ENCODE results near the gene GABPB1. TPM values are rescaled to one million over a fixed set of nuclear protein-coding genes. Genes with fewer than 3 reads are reported as not detected.

The GABPB1 gene
- total RNA-seq, 1 experiment from 2014 or later: 45.0 TPM

- no peaks in the 10 kb centered on the region for H3K79me1 ChIP-seq (ENCODE audit: insufficient read depth, low read depth, low read length, poor library complexity, severe bottlenecking)
- H4K91ac ChIP-seq (ENCODE audit: insufficient read length, low read depth, low read length): no peak overlapping the region
- H3K27me3 ChIP-seq (ENCODE audit: insufficient read depth, low read length): no peaks in the 10 kb centered on the region
- H3K9me3 ChIP-seq (ENCODE audit: control insufficient read depth, low read depth, low read length): no peaks in the 10 kb centered on the region
- H3K27ac ChIP-seq (ENCODE audit: insufficient read length, low read depth, low read length): no peak overlapping the region
- no peak overlapping the region for H3K4me2 ChIP-seq (ENCODE audit: insufficient read depth, insufficient read length, low read length)
- H2AK5ac ChIP-seq (ENCODE audit: insufficient read length, low read length): no peak overlapping the region
- H3K56ac ChIP-seq (ENCODE audit: insufficient read length, low read depth, low read length): no peak overlapping the region
- H3K4me3 Mint-ChIP-seq: no peak overlapping the region
- H2BK120ac ChIP-seq (ENCODE audit: low read depth, low read length, poor library complexity, severe bottlenecking): no peak overlapping the region
- H3K36me3 Mint-ChIP-seq (ENCODE audit: insufficient read depth in 1 of 3, low read depth in 3 of 3): no peaks in the 10 kb centered on the region
- no peak overlapping the region for H2BK5ac ChIP-seq (ENCODE audit: insufficient read length, low read length)
- no peaks in the 10 kb centered on the region for H3K79me2 ChIP-seq (ENCODE audit: insufficient read depth, low read length)
- H3K9me3 Mint-ChIP-seq: no peaks in the 10 kb centered on the region
- H3K18ac ChIP-seq (ENCODE audit: insufficient read length, low read depth, low read length): no peak overlapping the region
- H2BK15ac ChIP-seq (ENCODE audit: low read depth, low read length): no peak overlapping the region
- no peak overlapping the region for H3T11ph ChIP-seq (ENCODE audit: low read length)
- no CpG with 5 or more reads among the region's 2 CpGs for WGBS (ENCODE audit: extremely low coverage, insufficient read length, low lambda C conversion rate)
- no peak overlapping the region for H4K5ac ChIP-seq (ENCODE audit: insufficient read length, low read depth, low read length)
- no peak for DNase-seq
- no peaks in the 10 kb centered on the region for H3K4me1 ChIP-seq (ENCODE audit: insufficient read depth, low read length)
- H3K4ac ChIP-seq (ENCODE audit: low read depth, low read length): no peak overlapping the region
- no peak overlapping the region for H3K27ac Mint-ChIP-seq
- no peak overlapping the region for H3K9ac ChIP-seq (ENCODE audit: extremely low read depth, insufficient read length, low read length)
- H3K14ac ChIP-seq (ENCODE audit: insufficient read depth, low read length): no peak overlapping the region
- TF ChIP-seq CTCF (conservative IDR thresholded peaks at IDR 0.05): no peak
- no peaks in the 10 kb centered on the region for H4K20me1 ChIP-seq (ENCODE audit: control insufficient read depth, insufficient read depth, insufficient read length)
- no peak overlapping the region for H2BK12ac ChIP-seq (ENCODE audit: insufficient read length, low read depth, low read length)
- no peak overlapping the region for H3K23ac ChIP-seq (ENCODE audit: insufficient read length, low read depth, low read length)
- no peak overlapping the region for H4K8ac ChIP-seq (replicated peaks; ENCODE audit: insufficient read length, low read depth, low read length)
- peaks cover 0 to 4% of the 10 kb centered on the region in 2 experiments; a peak in 1 of 4 replicates for H3K4me1 Mint-ChIP-seq
- no peak overlapping the region for H2BK20ac ChIP-seq (ENCODE audit: low read depth, low read length, poor library complexity, severe bottlenecking)
- H3K23me2 ChIP-seq (ENCODE audit: insufficient read length, low read depth, low read length, poor library complexity, severe bottlenecking): no peaks in the 10 kb centered on the region
- H2AFZ ChIP-seq (ENCODE audit: low read length): no peak overlapping the region
- H3K27me3 Mint-ChIP-seq (ENCODE audit: low read depth): no peaks in the 10 kb centered on the region
These were observed 122.2 kb downstream of the GABPB1 start for GRCh38 chr15:50232791-50233190.
